Activated T-cell treated with anti-CD3 and anti-CD28 coated beads, Interleukin-2, amount 50 U/mL, for 4 hours (primary cell): ENCODE data around the gene TESMIN. TPM values are rescaled to one million over a fixed set of nuclear protein-coding genes. Genes with fewer than 3 reads are reported as not detected.
A peak's percentile ranks its signal among the peaks of the same experiment; 100 is the strongest.

ENCODE experiments used
- ATAC-seq, 2 donors: fragments of 200-7000 bp; cut with Tn5 transposase; one replicate each; pipeline ENCODE4 v1.10.0; 2021
- DNase-seq: peaks from one replicate; pipeline ENCODE4 v3.0.0-alpha.2; 2020
- H3K27me3 Mint-ChIP-seq: one replicate; pipeline ENCODE4 v1.8.0; 2021; ENCODE audit warnings: low read depth, mixed read lengths
- H3K36me3 Mint-ChIP-seq: one replicate; pipeline ENCODE4 v1.8.0; 2022; ENCODE audit warnings: mixed read lengths; ENCODE audit not compliant: insufficient read depth
- H3K4me1 Mint-ChIP-seq: one replicate; pipeline ENCODE4 v1.8.0; 2021; ENCODE audit warnings: low read depth, mixed read lengths
- H3K4me3 Mint-ChIP-seq: one replicate; pipeline ENCODE4 v1.8.0; 2021; ENCODE audit warnings: mild to moderate bottlenecking, moderate library complexity, mixed read lengths
- H3K9me3 Mint-ChIP-seq: one replicate; pipeline ENCODE4 v1.8.0; 2021; ENCODE audit warnings: mixed read lengths
- total RNA-seq, 3 donors: library from RNA; stranded (reverse); gene quantifications; one replicate each; pipeline ENCODE4 v1.2.1, GENCODE V29; 2021

The TESMIN gene
- under 1 TPM; 0.55 to 0.94 (median 0.65) TPM for total RNA-seq

- DNase-seq (peak; percentile 94), ATAC-seq (peak; percentile 96 to 97)
- Mint-ChIP-seq H3K4me1 (peaks cover 13% of the 10 kb centered on the region), H3K9me3 (no peaks in the 10 kb centered on the region), H3K27me3 (no peaks in the 10 kb centered on the region), H3K4me3 (peak within 1 kb of the TSS; percentile 78), H3K36me3 (peaks cover under 1% of the 10 kb centered on the region)
Observed at GRCh38 chr11:68751331-68751856, at the start of gene TESMIN. Gene TESMIN, minus strand, starts transcription at chr11:68751520. Its CDS starts 860 bp downstream, at chr11:68750660.

DNA sequence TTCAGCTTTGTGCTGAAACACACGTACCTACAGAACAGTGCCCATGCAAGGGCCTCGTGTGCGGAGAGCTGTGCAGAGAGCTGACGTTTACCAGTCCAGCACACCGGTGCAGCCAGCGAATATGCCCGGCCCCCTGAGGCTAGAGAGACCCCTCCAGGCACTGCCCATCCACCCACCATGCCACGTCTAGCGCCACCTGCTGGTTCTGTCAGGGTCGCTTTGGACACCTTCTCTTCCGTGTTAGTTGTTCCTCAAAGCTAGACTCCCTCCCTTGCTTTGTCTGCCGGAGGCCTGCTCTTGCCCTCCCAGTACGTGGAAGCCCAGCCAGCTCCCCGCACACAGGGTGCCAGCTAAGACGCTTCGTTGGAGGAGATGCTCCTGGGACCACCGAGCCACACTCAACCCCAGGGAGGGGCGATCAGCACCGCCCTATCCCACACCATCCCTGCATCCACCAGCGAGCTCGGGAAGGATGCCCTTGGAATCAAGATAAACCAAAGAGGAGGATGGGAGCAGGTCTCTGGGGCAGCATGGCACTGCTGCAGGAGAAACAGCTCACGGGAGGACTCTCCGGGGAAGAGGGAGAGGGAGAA is 47.0 kb upstream of the TESMIN start:
- Mint-ChIP-seq H3K36me3 (peaks cover 31% of the 10 kb centered on the region), H3K9me3 (no peaks in the 10 kb centered on the region), H3K27me3 (no peaks in the 10 kb centered on the region), H3K4me1 (no peaks in the 10 kb centered on the region), H3K4me3 (no peak overlapping the region)
- ATAC-seq: no peak
- peak; percentile 36 for DNase-seq

DNA sequence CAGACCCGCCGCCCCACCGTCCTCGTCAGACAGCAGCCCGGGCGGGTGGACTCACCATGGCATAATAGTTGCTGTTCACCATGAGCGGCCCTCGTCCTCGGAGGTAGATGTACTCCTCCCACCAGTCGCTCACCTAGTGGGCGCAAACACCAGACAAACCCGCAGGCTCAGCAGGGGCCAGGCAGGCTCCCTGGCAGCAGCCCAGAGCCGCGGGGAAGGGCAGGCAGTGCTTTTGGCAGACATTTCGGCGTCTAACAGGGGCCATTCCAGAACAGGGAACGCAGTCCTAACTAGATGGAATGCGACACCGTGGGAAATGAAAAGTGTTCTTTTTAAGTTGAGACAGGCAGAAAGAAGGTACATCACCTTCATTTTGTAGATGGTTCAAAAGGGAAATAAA is 45.5 kb upstream of the TESMIN start:
- DNase-seq (no peak), ATAC-seq (no peak)
- H3K4me1 Mint-ChIP-seq: no peaks in the 10 kb centered on the region
- H3K27me3 Mint-ChIP-seq: no peaks in the 10 kb centered on the region
- H3K36me3 Mint-ChIP-seq: peaks cover 29% of the 10 kb centered on the region
- H3K4me3 Mint-ChIP-seq: no peak overlapping the region
- H3K9me3 Mint-ChIP-seq: no peaks in the 10 kb centered on the region

DNA sequence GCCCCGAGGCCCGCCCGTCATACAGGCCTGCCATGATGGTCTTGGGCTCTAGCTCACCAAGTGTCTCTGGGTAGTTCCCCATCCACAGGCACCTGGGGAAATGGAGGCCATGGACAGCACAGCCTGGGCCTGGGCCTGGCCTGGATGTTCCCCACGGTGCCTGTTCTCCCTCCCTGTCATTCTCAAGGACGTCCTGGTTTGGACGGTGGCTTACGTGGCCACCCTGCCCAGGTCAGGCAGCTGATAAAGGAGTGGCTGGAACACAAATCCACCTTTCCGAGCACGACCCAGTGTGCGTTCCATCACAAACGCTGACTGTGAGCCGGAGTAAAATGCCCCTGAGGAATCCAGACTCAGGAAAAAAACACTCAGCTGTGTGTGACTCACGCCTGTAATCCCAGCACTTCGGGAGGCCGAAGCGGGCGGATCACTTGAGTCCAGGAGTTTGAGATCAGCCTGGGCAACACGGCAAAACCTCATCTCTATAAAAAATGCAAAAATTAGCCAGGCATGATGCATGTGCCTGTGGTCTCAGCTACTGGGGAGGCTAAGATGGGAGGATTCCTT is 41.2 kb upstream of the TESMIN start:
- H3K4me3 Mint-ChIP-seq: no peak overlapping the region
- H3K27me3 Mint-ChIP-seq: no peaks in the 10 kb centered on the region
- H3K36me3 Mint-ChIP-seq: peaks cover 26% of the 10 kb centered on the region
- DNase-seq (no peak), ATAC-seq (no peak)
- no peaks in the 10 kb centered on the region for H3K9me3 Mint-ChIP-seq
- H3K4me1 Mint-ChIP-seq: no peaks in the 10 kb centered on the region

GRCh38 chr11:68784653-68785052 is 33.3 kb upstream of the TESMIN start:
- Mint-ChIP-seq H3K27me3 (no peaks in the 10 kb centered on the region), H3K4me1 (no peaks in the 10 kb centered on the region), H3K4me3 (no peak overlapping the region), H3K9me3 (no peaks in the 10 kb centered on the region), H3K36me3 (peaks cover 28% of the 10 kb centered on the region)
- DNase-seq (no peak), ATAC-seq (no peak)

DNA sequence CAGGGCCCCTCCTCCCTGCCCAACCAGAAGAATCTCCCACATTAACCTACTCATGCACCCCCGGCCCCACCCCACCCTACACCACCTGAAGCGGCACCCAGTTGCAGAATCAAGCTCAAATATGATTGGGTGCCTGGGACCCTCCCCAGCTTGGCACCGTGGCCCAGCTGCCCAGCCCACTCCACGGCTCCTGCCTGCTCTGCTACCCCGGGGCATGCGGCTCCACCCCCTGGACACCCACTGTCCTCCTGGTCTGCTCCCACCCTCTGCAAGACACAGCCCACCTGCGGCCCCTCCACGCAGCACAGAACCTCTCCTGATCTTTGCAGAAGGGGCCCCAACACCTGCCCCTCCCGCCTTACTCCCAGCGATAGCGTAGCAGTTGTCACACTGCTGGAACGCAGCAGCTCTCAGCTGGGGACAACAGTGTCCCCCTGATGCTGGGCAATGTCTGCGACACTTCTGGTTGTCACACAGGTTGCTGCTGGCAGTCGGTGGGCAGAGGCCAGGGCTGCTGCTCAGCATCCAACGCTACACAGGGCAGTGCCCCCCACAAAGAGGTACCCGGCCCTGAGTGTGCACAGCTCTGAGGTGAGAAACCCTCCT is 32.0 kb upstream of the TESMIN start:
- ATAC-seq (no peak), DNase-seq (no peak)
- peaks cover 29% of the 10 kb centered on the region for H3K36me3 Mint-ChIP-seq
- H3K4me3 Mint-ChIP-seq: no peak overlapping the region
- no peaks in the 10 kb centered on the region for H3K9me3 Mint-ChIP-seq
- no peaks in the 10 kb centered on the region for H3K27me3 Mint-ChIP-seq
- no peaks in the 10 kb centered on the region for H3K4me1 Mint-ChIP-seq

DNA sequence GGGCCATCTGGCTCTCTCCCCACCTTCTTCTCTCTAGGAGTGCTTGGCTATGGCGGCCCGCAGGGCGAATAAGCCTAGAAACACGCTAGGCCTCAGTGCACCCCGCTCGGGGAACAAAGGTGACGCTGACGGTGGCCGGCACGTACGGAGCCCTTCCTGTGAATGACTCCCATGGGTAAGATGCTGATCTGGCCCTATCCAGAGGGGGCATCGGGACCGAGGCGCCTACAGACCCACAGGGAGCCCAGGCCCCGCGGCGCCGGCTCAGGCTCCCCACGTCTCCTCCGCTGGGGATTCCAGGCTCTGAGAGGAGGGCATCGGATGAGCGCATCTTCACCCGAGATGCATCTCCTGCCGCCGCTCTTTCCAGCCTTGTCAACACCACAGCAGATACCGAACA is 31.4 kb upstream of the TESMIN start:
- H3K9me3 Mint-ChIP-seq: no peaks in the 10 kb centered on the region
- no peak for ATAC-seq
- H3K4me3 Mint-ChIP-seq: no peak overlapping the region
- H3K4me1 Mint-ChIP-seq: no peaks in the 10 kb centered on the region
- H3K36me3 Mint-ChIP-seq: peaks cover 33% of the 10 kb centered on the region
- DNase-seq: no peak
- H3K27me3 Mint-ChIP-seq: no peaks in the 10 kb centered on the region

GRCh38 chr11:68780829-68781228 is 29.5 kb upstream of the TESMIN start:
- Mint-ChIP-seq H3K4me3 (no peak overlapping the region), H3K4me1 (no peaks in the 10 kb centered on the region), H3K9me3 (no peaks in the 10 kb centered on the region), H3K27me3 (no peaks in the 10 kb centered on the region), H3K36me3 (peaks cover 36% of the 10 kb centered on the region)
- ATAC-seq (no peak), DNase-seq (no peak)

DNA sequence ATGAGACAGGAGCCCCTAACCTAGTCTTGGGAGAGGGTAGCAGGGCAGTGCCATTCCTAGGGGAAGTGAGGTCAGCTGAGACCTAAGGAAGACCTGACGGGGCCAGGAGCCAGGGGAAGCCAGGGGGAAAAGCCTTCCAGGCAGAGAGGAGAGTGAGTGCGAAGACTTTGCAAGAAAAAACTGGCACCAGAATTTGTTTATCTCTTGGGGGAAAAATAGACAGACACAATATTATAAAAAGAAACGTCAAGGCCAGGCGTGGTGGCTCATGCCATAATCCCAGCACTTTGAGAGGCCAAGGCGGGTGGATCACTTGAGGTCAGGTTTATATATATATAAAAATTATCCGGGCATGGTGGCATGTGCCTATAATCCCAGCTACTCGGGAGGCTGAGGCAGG is 26.9 kb upstream of the TESMIN start:
- H3K36me3 Mint-ChIP-seq: peaks cover 44% of the 10 kb centered on the region
- H3K9me3 Mint-ChIP-seq: no peaks in the 10 kb centered on the region

DNA sequence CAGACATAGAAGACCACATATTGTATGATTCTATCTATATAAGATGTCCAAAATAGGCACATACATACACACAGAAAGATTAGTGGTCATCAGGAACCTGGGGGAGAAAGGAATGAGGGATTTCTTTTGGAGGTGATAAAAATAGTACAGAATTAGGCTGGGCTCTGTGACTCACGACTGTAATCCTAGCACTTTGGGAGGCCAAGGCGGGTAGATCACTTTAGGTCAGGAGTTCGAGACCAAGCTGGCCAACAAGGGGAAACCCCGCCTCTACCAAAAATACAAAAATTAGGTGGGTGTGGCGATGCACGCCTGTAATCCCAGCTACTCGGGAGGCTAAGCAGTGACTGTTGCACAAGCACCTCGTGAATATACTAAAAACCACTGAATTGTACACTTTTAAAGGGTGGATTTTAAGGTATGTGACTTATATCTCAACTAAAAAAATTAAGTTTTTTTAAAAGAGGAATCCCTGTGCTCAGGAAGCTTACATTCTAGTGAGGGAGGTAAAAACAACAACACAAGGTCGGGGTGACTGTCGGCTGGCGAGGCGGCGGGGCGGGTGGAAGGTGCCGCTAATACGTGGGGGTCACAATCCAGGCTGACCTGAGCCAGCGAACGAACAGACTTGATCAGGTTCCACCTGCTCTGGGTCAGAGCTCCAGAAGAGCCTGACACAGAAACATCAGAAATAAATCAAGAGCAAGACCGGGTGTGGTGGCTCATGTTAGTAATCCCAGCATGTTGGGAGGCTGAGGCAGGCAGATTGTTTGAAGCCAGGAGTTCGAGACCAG is 25.3 kb upstream of the TESMIN start:
- no peak for DNase-seq
- Mint-ChIP-seq H3K27me3 (no peaks in the 10 kb centered on the region), H3K36me3 (peaks cover 43% of the 10 kb centered on the region), H3K9me3 (no peaks in the 10 kb centered on the region), H3K4me3 (no peak overlapping the region), H3K4me1 (no peaks in the 10 kb centered on the region)
- no peak for ATAC-seq

More for the DNA sequence above, 26.9 kb upstream of the TESMIN start:
- ATAC-seq: no peak
- no peak for DNase-seq
- Mint-ChIP-seq H3K4me3 (no peak overlapping the region), H3K27me3 (no peaks in the 10 kb centered on the region), H3K4me1 (no peaks in the 10 kb centered on the region)

- Mint-ChIP-seq H3K4me3 (no peak overlapping the region), H3K4me1 (no peaks in the 10 kb centered on the region), H3K9me3 (no peaks in the 10 kb centered on the region), H3K27me3 (no peaks in the 10 kb centered on the region), H3K36me3 (peaks cover 43% of the 10 kb centered on the region)
- DNase-seq: no peak
- ATAC-seq: no peak
Observed at GRCh38 chr11:68775951-68776388, 24.6 kb upstream of the TESMIN start.

- Mint-ChIP-seq H3K4me1 (no peaks in the 10 kb centered on the region), H3K4me3 (no peak overlapping the region), H3K36me3 (peaks cover 35% of the 10 kb centered on the region), H3K9me3 (no peaks in the 10 kb centered on the region), H3K27me3 (no peaks in the 10 kb centered on the region)
- ATAC-seq (no peak), DNase-seq (no peak)
Observed at GRCh38 chr11:68774194-68774585, 22.9 kb upstream of the TESMIN start.

- no peaks in the 10 kb centered on the region for H3K9me3 Mint-ChIP-seq
- no peaks in the 10 kb centered on the region for H3K4me1 Mint-ChIP-seq
- peaks cover 35% of the 10 kb centered on the region for H3K36me3 Mint-ChIP-seq
- DNase-seq (no peak), ATAC-seq (no peak)
- H3K4me3 Mint-ChIP-seq: no peak overlapping the region
- H3K27me3 Mint-ChIP-seq: no peaks in the 10 kb centered on the region
Observed at GRCh38 chr11:68773521-68774193, 22.3 kb upstream of the TESMIN start.

DNA sequence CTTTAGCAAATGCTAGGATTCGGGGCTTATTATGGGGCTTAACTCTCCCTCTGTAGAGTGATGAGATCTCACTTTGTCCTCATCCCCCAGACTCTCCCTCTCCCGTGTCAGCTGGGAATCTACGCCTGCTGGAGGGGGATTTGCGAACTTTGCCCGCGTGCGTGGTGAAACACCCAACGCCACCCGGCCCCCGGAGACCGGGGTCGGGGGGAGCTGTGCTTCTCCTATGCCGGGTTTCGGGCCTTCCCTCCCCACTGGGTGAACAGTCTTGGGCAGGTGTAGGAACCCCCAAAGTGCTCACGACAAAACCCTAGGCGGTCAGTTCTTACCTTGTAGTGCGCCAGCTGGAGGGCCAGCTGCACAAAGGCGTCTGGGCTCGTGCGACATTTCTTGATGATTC is 21.6 kb upstream of the TESMIN start:
- Mint-ChIP-seq H3K4me3 (no peak overlapping the region), H3K9me3 (no peaks in the 10 kb centered on the region), H3K27me3 (no peaks in the 10 kb centered on the region), H3K4me1 (no peaks in the 10 kb centered on the region), H3K36me3 (peaks cover 34% of the 10 kb centered on the region)
- no peak for DNase-seq
- no peak for ATAC-seq
